ENCODE measurements around the gene DGKZ.

DNA sequence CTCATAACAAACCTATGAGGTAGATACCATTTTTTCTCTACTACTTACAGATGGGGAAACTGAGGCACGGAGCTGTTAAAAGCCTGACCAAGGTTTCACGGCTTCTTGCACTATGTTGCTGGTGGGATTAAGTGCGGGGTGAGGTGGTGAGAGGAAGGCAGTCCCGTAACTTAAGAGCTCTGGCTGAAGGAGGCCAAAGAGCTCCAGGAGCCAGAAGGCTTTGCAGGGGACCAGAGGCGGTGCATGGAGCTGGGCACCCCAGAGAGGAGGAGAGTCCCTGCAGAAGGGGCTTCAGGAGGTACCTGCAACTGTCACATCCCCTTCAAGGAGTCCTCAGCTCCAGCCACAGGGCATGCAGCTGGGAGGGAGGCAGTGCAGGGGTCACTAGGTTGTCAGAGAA, 40.2 kb downstream of the DGKZ start:
- no peak for TF ChIP-seq CTCF (IDR thresholded peaks at IDR 0.05; ENCODE audit: extremely low read depth in 1 of 2, insufficient read depth in 1 of 2, low read depth in 1 of 2, low read length in 2 of 2)
- no peak for TF ChIP-seq POLR2A (IDR thresholded peaks at IDR 0.05; ENCODE audit: low read depth, low read length)
- no peak for TF ChIP-seq EZH2 (IDR thresholded peaks at IDR 0.05; ENCODE audit: borderline replicate concordance, low read depth, low read length, severe bottlenecking)
- no peak for TF ChIP-seq POLR2AphosphoS5 (IDR thresholded peaks at IDR 0.05; ENCODE audit: insufficient read depth, low read depth, low read length)
- no peak for TF ChIP-seq MAX (IDR thresholded peaks at IDR 0.05; ENCODE audit: insufficient read depth, insufficient read length)
- no peak for TF ChIP-seq FOS (IDR thresholded peaks at IDR 0.05; ENCODE audit: borderline replicate concordance, insufficient read depth, low read length)
- no peak for TF ChIP-seq JUN (IDR thresholded peaks at IDR 0.05; ENCODE audit: borderline replicate concordance, insufficient read depth, insufficient read length, low read depth)
- no peak for TF ChIP-seq MYC (IDR thresholded peaks at IDR 0.05; ENCODE audit: low read depth, low read length)
